Mononuclear cell (primary cell): Measurements from ENCODE around the gene DIS3L2. TPM values are rescaled to one million over a fixed set of nuclear protein-coding genes. Genes with fewer than 3 reads are reported as not detected.
"Not testable (repeated sequence)": the region's sequence is repeated elsewhere in the genome, so short reads cannot be mapped to it uniquely, and the experiment has no call there.

Experiments used
- H3K27me3 ChIP-seq: 2 replicates; pipeline ENCODE4 v1.6.0; 2011; ENCODE audit warnings: low read length, control low read depth; ENCODE audit not compliant: insufficient read depth
- H3K4me1 ChIP-seq: 2 replicates; pipeline ENCODE4 v1.5.1; 2011; ENCODE audit warnings: mild to moderate bottlenecking, low read length, control low read depth; ENCODE audit not compliant: insufficient read depth
- H3K4me3 ChIP-seq: 2 replicates; pipeline ENCODE4 v1.5.1; 2011; ENCODE audit warnings: mild to moderate bottlenecking, low read length, moderate library complexity
- H3K9me3 ChIP-seq: 2 replicates; pipeline ENCODE4 v1.5.1; 2011; ENCODE audit warnings: low read depth, mild to moderate bottlenecking, control low read depth, low read length
- total RNA-seq: library from RNA; depleted of rRNA; stranded (reverse); fragments of >200 nt; gene quantifications from one replicate; pipeline ENCODE4 v1.2.3, GENCODE V29; 2012

Gene DIS3L2
- total RNA-seq, 1 donor, result 26.8 TPM

- Histone ChIP-seq H3K27me3 (no peaks in the 10 kb centered on the region), H3K4me3 (no peak overlapping the region), H3K9me3 (no peaks in the 10 kb centered on the region), H3K4me1 (peaks cover 6% of the 10 kb centered on the region)
Measured at GRCh38 chr2:232142502-232142901, 181.0 kb downstream of the DIS3L2 start.

GRCh38 chr2:232146294-232146693, 184.8 kb downstream of the DIS3L2 start:
- Histone ChIP-seq H3K4me3 (no peak overlapping the region), H3K4me1 (no peaks in the 10 kb centered on the region), H3K9me3 (no peaks in the 10 kb centered on the region), H3K27me3 (no peaks in the 10 kb centered on the region)

GRCh38 chr2:232147440-232148077, 186.0 kb downstream of the DIS3L2 start:
- Histone ChIP-seq H3K4me1 (no peaks in the 10 kb centered on the region), H3K4me3 (no peak overlapping the region), H3K9me3 (no peaks in the 10 kb centered on the region), H3K27me3 (no peaks in the 10 kb centered on the region)

- no peak overlapping the region for H3K4me3 ChIP-seq
- H3K4me1 ChIP-seq, result no peaks in the 10 kb centered on the region
- no peaks in the 10 kb centered on the region for H3K27me3 ChIP-seq
- H3K9me3 ChIP-seq, result no peaks in the 10 kb centered on the region
Measured at GRCh38 chr2:232162187-232162586, 200.7 kb downstream of the DIS3L2 start.

GRCh38 chr2:232170396-232170795, 208.9 kb downstream of the DIS3L2 start:
- no peaks in the 10 kb centered on the region for H3K4me1 ChIP-seq
- no peaks in the 10 kb centered on the region for H3K27me3 ChIP-seq
- H3K9me3 ChIP-seq, result no peaks in the 10 kb centered on the region
- H3K4me3 ChIP-seq, result no peak overlapping the region

- Histone ChIP-seq H3K9me3 (no peaks in the 10 kb centered on the region), H3K27me3 (no peaks in the 10 kb centered on the region), H3K4me1 (no peaks in the 10 kb centered on the region), H3K4me3 (no peak overlapping the region)
Measured at GRCh38 chr2:232174662-232175061, 213.1 kb downstream of the DIS3L2 start.

- not testable (repeated sequence) for H3K4me1 ChIP-seq, H3K27me3 ChIP-seq, H3K4me3 ChIP-seq, H3K9me3 ChIP-seq
Measured at GRCh38 chr2:232176587-232176986, 215.1 kb downstream of the DIS3L2 start.

- H3K27me3 ChIP-seq, result no peaks in the 10 kb centered on the region
- H3K9me3 ChIP-seq, result no peaks in the 10 kb centered on the region
- no peaks in the 10 kb centered on the region for H3K4me1 ChIP-seq
- H3K4me3 ChIP-seq, result no peak overlapping the region
Measured at GRCh38 chr2:232183279-232183678, 221.8 kb downstream of the DIS3L2 start.

GRCh38 chr2:232184346-232184745, 222.8 kb downstream of the DIS3L2 start:
- no peaks in the 10 kb centered on the region for H3K4me1 ChIP-seq
- H3K27me3 ChIP-seq, result no peaks in the 10 kb centered on the region
- H3K9me3 ChIP-seq, result no peaks in the 10 kb centered on the region
- no peak overlapping the region for H3K4me3 ChIP-seq

GRCh38 chr2:232190796-232191195, 229.3 kb downstream of the DIS3L2 start:
- H3K9me3 ChIP-seq, result no peaks in the 10 kb centered on the region
- no peak overlapping the region for H3K4me3 ChIP-seq
- H3K4me1 ChIP-seq, result no peaks in the 10 kb centered on the region
- H3K27me3 ChIP-seq, result no peaks in the 10 kb centered on the region

- no peaks in the 10 kb centered on the region for H3K4me1 ChIP-seq
- H3K27me3 ChIP-seq, result no peaks in the 10 kb centered on the region
- H3K9me3 ChIP-seq, result no peaks in the 10 kb centered on the region
- no peak overlapping the region for H3K4me3 ChIP-seq
Measured at GRCh38 chr2:232195487-232195886, 234.0 kb downstream of the DIS3L2 start.

GRCh38 chr2:232196802-232197201, 235.3 kb downstream of the DIS3L2 start:
- Histone ChIP-seq H3K4me1 (no peaks in the 10 kb centered on the region), H3K27me3 (no peaks in the 10 kb centered on the region), H3K4me3 (no peak overlapping the region), H3K9me3 (no peaks in the 10 kb centered on the region)

- H3K4me1 ChIP-seq, result no peaks in the 10 kb centered on the region
- H3K4me3 ChIP-seq, result no peak overlapping the region
- no peaks in the 10 kb centered on the region for H3K27me3 ChIP-seq
- H3K9me3 ChIP-seq, result no peaks in the 10 kb centered on the region
Measured at GRCh38 chr2:232200195-232200594, 238.7 kb downstream of the DIS3L2 start.

GRCh38 chr2:232203166-232203891, 241.8 kb downstream of the DIS3L2 start:
- H3K9me3 ChIP-seq, result no peaks in the 10 kb centered on the region
- no peaks in the 10 kb centered on the region for H3K27me3 ChIP-seq
- H3K4me3 ChIP-seq, result no peak overlapping the region
- H3K4me1 ChIP-seq, result no peaks in the 10 kb centered on the region

GRCh38 chr2:232203936-232204335, 242.4 kb downstream of the DIS3L2 start:
- no peaks in the 10 kb centered on the region for H3K4me1 ChIP-seq
- H3K4me3 ChIP-seq, result no peak overlapping the region
- no peaks in the 10 kb centered on the region for H3K27me3 ChIP-seq
- no peaks in the 10 kb centered on the region for H3K9me3 ChIP-seq

GRCh38 chr2:232204457-232204931, 243.0 kb downstream of the DIS3L2 start:
- no peaks in the 10 kb centered on the region for H3K9me3 ChIP-seq
- H3K4me3 ChIP-seq, result no peak overlapping the region
- H3K4me1 ChIP-seq, result no peaks in the 10 kb centered on the region
- no peaks in the 10 kb centered on the region for H3K27me3 ChIP-seq
